GM12878 (cell line): ENCODE measurements around the gene NT5C3B. TPM values are rescaled to one million over a fixed set of nuclear protein-coding genes. Genes with fewer than 3 reads are reported as not detected.
A peak's percentile ranks its signal among the peaks of the same experiment; 100 is the strongest.

ENCODE experiments used
- ATAC-seq: fragments of 200-7000 bp; cut with Tn5 transposase; 3 replicates; pipeline ENCODE4 v1.9.1; 2020; ENCODE audit warnings: mild to moderate bottlenecking, moderate library complexity
- BruUV-seq: library from RNA; stranded (reverse); fragments of 400-500 nt; replicated peaks from 2 replicates; lab custom pipeline; 2021; lab: Mats Ljungman, UMichigan
- CTCF ChIA-PET: fragments of 300-600 bp; sonication (Branson Sonifier 250); formaldehyde crosslinking; extraction: SDS; loops from one replicate; lab custom pipeline; 2021; ENCODE audit warnings: inconsistent platforms; lab: Yijun Ruan, JAX
- POLR2A ChIA-PET: fragments of 350-600 bp; formaldehyde crosslinking; extraction: SDS; loops from one replicate; lab custom pipeline; 2021; ENCODE audit warnings: inconsistent platforms; lab: Charles Lee
- RAD21 ChIA-PET: fragments of 300-600 bp; sonication (Branson Sonifier 250); formaldehyde crosslinking; loops from one replicate; lab custom pipeline; 2023; ENCODE audit warnings: antibody characterized with exemption; ENCODE audit not compliant: unreplicated experiment; lab: Charles Lee
- SMC1A ChIA-PET: fragments of 300-600 bp; sonication (Branson Sonifier 250); formaldehyde crosslinking; loops from one replicate; lab custom pipeline; 2023; ENCODE audit not compliant: unreplicated experiment, uncharacterized antibody; lab: Charles Lee
- DNase-seq: peaks from one replicate; pipeline ENCODE4 v3.0.0-alpha.2; 2011; ENCODE audit warnings: low read depth, low spot score
- FAIRE-seq: peaks from 3 replicates; lab custom pipeline; 2011; peaks lifted over from hg19 to GRCh38; lab: Jason Lieb, UNC
- H2AFZ ChIP-seq: 2 replicates; pipeline ENCODE4 v1.6.0; 2011; ENCODE audit warnings: low read depth, low read length, control low read depth; ENCODE audit not compliant: control insufficient read depth
- H3K27ac ChIP-seq: 2 replicates; pipeline ENCODE4 v1.5.1; 2011; ENCODE audit warnings: control low read depth; ENCODE audit not compliant: control insufficient read depth, insufficient read depth
- H3K27me3 ChIP-seq, 2 experiments: replicated peaks in 1 of 2; 2 replicates each; pipeline versions ENCODE4 v1.6.0 to v1.6.1; 2011; ENCODE audit warnings: low read length in 1 of 2; ENCODE audit not compliant: control insufficient read depth in 2 of 2, insufficient read depth in 2 of 2
- H3K36me3 ChIP-seq, 2 experiments: 2 replicates each; pipeline ENCODE4 v1.5.1; 2011; ENCODE audit warnings: low read length in 1 of 2; ENCODE audit not compliant: control insufficient read depth in 2 of 2, insufficient read depth in 2 of 2
- H3K4me1 ChIP-seq: 2 replicates; pipeline ENCODE4 v1.6.1; 2011; ENCODE audit warnings: mild to moderate bottlenecking, low read length, moderate library complexity, mixed read lengths; ENCODE audit not compliant: control insufficient read depth, insufficient read depth
- H3K4me2 ChIP-seq: 2 replicates; pipeline ENCODE4 v1.6.0; 2011; ENCODE audit warnings: control low read depth; ENCODE audit not compliant: control insufficient read depth, insufficient read depth
- H3K4me3 ChIP-seq: fragments of 200-600 bp; sonication (generic); 2 replicates; pipeline ENCODE4 v1.5.1; 2016
- H3K79me2 ChIP-seq: 2 replicates; pipeline ENCODE4 v1.6.0; 2011; ENCODE audit warnings: low read length; ENCODE audit not compliant: control insufficient read depth, insufficient read depth
- H3K9ac ChIP-seq: 2 replicates; pipeline ENCODE4 v1.8.0; 2011; ENCODE audit warnings: low read length, control low read depth, mixed read lengths; ENCODE audit not compliant: control insufficient read depth, insufficient read depth
- H3K9me3 ChIP-seq: replicated peaks from 3 replicates; pipeline ENCODE4 v1.5.1; 2011; ENCODE audit warnings: mild to moderate bottlenecking, low read length; ENCODE audit not compliant: control insufficient read depth, insufficient read depth
- H4K20me1 ChIP-seq: 2 replicates; pipeline ENCODE4 v1.6.0; 2011; ENCODE audit not compliant: control insufficient read depth, insufficient read depth
- EED ChIP-seq: sonication (generic); IDR thresholded peaks from 2 replicates; pipeline ENCODE4 v1.6.1; 2016; ENCODE audit warnings: antibody characterized with exemption, low read depth
- IRF5 ChIP-seq: fragments of 450-650 bp; IDR thresholded peaks from 2 replicates; pipeline ENCODE4 v1.6.1; 2017; ENCODE audit warnings: borderline replicate concordance
- SREBF1 ChIP-seq: IDR thresholded peaks from 2 replicates; pipeline ENCODE4 v1.6.1; 2012; ENCODE audit warnings: mild to moderate bottlenecking, low read length
- ZNF24 ChIP-seq: fragments of 450-650 bp; IDR thresholded peaks from 2 replicates; pipeline ENCODE4 v1.6.1; 2017; ENCODE audit warnings: antibody characterized with exemption, mild to moderate bottlenecking
- WGBS: methylation state at CpG from one replicate; pipeline ENCODE4 v1.1.6; 2016; ENCODE audit warnings: low lambda C conversion rate; ENCODE audit not compliant: insufficient replicate concordance, insufficient coverage; ENCODE audit errors: missing lambda C conversion rate; 5-methylcytosine and 5-hydroxymethylcytosine counted together
- in situ Hi-C: fragments of 300-500 bp; cut with MboI; formaldehyde crosslinking; loops from 9 replicates; pipeline ENCODE4 v1.14.3; 2018; ENCODE audit warnings: mixed read lengths
- intact Hi-C: fragments of 100-400 bp; cut with micrococcal nuclease; formaldehyde crosslinking; loops from one replicate; pipeline ENCODE4 v1.14.2; 2022; ENCODE audit not compliant: unreplicated experiment
- polyA plus RNA-seq, 11 experiments: library from polyadenylated mRNA; depleted of rRNA in 4 of 11; unstranded in 6 of 11; stranded (reverse) in 5 of 11; fragments of >200 nt; fragmentation: Nextera tagmentation in 4 of 11; fragmentation: Illumina TruSeq in 1 of 11; extraction: Ambion mirVana in 4 of 11; extraction: Trizol in 1 of 11; gene quantifications; 1 replicate in 1 of 11; 2 replicates in 10 of 11; pipeline versions ENCODE4 v1.2.1 to v1.2.3, GENCODE V29; 2011 to 2016; ENCODE audit warnings: inconsistent platforms in 2 of 11, missing spikeins in 2 of 11, low read depth in 1 of 11
- total RNA-seq, 4 experiments: library from RNA; depleted of rRNA in 3 of 4; stranded (reverse); fragments of >200 nt in 3 of 4; fragmentation: Illumina TruSeq in 1 of 4; extraction: Trizol in 1 of 4; gene quantifications; 2 replicates each; pipeline versions ENCODE4 v1.2.1 to v1.2.3, GENCODE V29; 2013 to 2021

NT5C3B gene
- total and polyA plus RNA-seq, 10 of the 15 experiments (the other 5 are each of a cell fraction or from before 2014, with no cell fraction given), result 0.52 to 64.6 (median 41.0) TPM

- CTCF ChIA-PET, result no interaction called here
- Histone ChIP-seq H3K27me3 (no peaks in the 10 kb centered on the region), H4K20me1 (no peaks in the 10 kb centered on the region), H3K9me3 (no peaks in the 10 kb centered on the region), H3K79me2 (peaks cover 41% of the 10 kb centered on the region), H3K4me1 (peaks cover 4% of the 10 kb centered on the region; the same call in 1 of the 2 replicates), H3K4me3 (no peak overlapping the region), H3K27ac (no peak overlapping the region), H2AFZ (no peak overlapping the region), H3K4me2 (0 out of 2 replicates have a peak overlapping the region, but pooled peaks have one; percentile 44), H3K36me3 (no peaks in the 10 kb centered on the region), H3K9ac (no peak overlapping the region)
- POLR2A ChIA-PET, result interaction anchor here (1.4 kb wide), 1 partner anchor 11 kb away, joined by 5 read pairs; no protein-coding TSS in a partner anchor
- FAIRE-seq (no peak), ATAC-seq (no peak), DNase-seq (no peak)
- TF ChIP-seq SREBF1 (no peak), IRF5 (no peak), EED (no peak), ZNF24 (no peak)
- RAD21 ChIA-PET, result interaction anchor here (2.2 kb wide), 1 partner anchor 11 kb away, joined by 5 read pairs; no protein-coding TSS in a partner anchor
- intact Hi-C loops (no loop called here), in situ Hi-C loops (no loop called here)
- SMC1A ChIA-PET, result interaction anchor here (1.1 to 1.4 kb wide), 2 partner anchors 10 to 18 kb away, joined by 3 to 4 read pairs; no protein-coding TSS in a partner anchor
- no TSS peak for BruUV-seq
- 76% methylated on average over 3 of the region's 3 CpGs for WGBS
Measured at GRCh38 chr17:41860254-41860931, 24.4 kb upstream of the NT5C3B start.
